CD4-positive, alpha-beta T cell (primary cell): ENCODE measurements around the gene TMEM44. TPM values are rescaled to one million over a fixed set of nuclear protein-coding genes. Genes with fewer than 3 reads are reported as not detected.

Source experiments
- ATAC-seq: fragments of 200-7000 bp; cut with Tn5 transposase; one replicate; pipeline ENCODE4 v1.10.0; 2022; ENCODE audit warnings: mild to moderate bottlenecking; ENCODE audit not compliant: poor library complexity
- CTCF ChIA-PET: fragments of 350-600 bp; sonication (Branson Sonifier 250); formaldehyde crosslinking; loops from one replicate; lab custom pipeline; 2021; ENCODE audit warnings: antibody characterized with exemption, inconsistent platforms; lab: Charles Lee
- POLR2A ChIA-PET: fragments of 350-600 bp; sonication (Branson Sonifier 250); formaldehyde crosslinking; loops from one replicate; lab custom pipeline; 2021; ENCODE audit warnings: antibody characterized with exemption, inconsistent platforms; lab: Charles Lee
- DNase-seq, 14 experiments: peaks; one replicate each; pipeline ENCODE4 v3.0.0-alpha.2; 2013 to 2020; ENCODE audit warnings: mixed read lengths in 2 of 14
- H3K27ac ChIP-seq, 2 donors: one replicate each; pipeline versions ENCODE4 v1.5.1 to v1.7.0; 2013; ENCODE audit warnings: low read length in 2 of 2, low read depth in 1 of 2, mild to moderate bottlenecking in 1 of 2
- H3K27me3 ChIP-seq, 2 experiments: 1 replicate in 1 of 2; 2 replicates in 1 of 2; pipeline versions ENCODE4 v1.6.1 to v1.7.0; 2013; ENCODE audit warnings: low read length in 2 of 2, control low read depth in 1 of 2, mild to moderate bottlenecking in 1 of 2, moderate library complexity in 1 of 2; ENCODE audit not compliant: insufficient read depth in 2 of 2, control insufficient read depth in 1 of 2
- H3K36me3 ChIP-seq: one replicate; pipeline ENCODE4 v1.6.1; 2013; ENCODE audit warnings: low read length, control low read depth; ENCODE audit not compliant: insufficient read depth
- H3K4me1 ChIP-seq: one replicate; pipeline ENCODE4 v1.6.1; 2013; ENCODE audit warnings: low read length, control low read depth; ENCODE audit not compliant: insufficient read depth
- H3K4me3 ChIP-seq: one replicate; pipeline ENCODE4 v1.5.1; 2013; ENCODE audit warnings: mild to moderate bottlenecking, low read length, moderate library complexity
- H3K9me3 ChIP-seq, 2 experiments: 1 replicate in 1 of 2; 2 replicates in 1 of 2; pipeline versions ENCODE4 v1.6.1 to v1.7.0; 2013; ENCODE audit warnings: low read length in 2 of 2, mild to moderate bottlenecking in 2 of 2, control low read depth in 1 of 2, moderate library complexity in 1 of 2; ENCODE audit not compliant: control insufficient read depth in 1 of 2, insufficient read depth in 1 of 2
- H3K27ac Mint-ChIP-seq: one replicate; pipeline ENCODE4 v1.8.0; 2020; ENCODE audit warnings: mixed read lengths
- H3K27me3 Mint-ChIP-seq: one replicate; pipeline ENCODE4 v1.8.0; 2021; ENCODE audit warnings: mixed read lengths
- H3K36me3 Mint-ChIP-seq: one replicate; pipeline ENCODE4 v1.8.0; 2021; ENCODE audit warnings: low read depth, mixed read lengths
- H3K4me1 Mint-ChIP-seq: one replicate; pipeline ENCODE4 v1.8.0; 2021; ENCODE audit warnings: low read depth, mixed read lengths
- H3K4me3 Mint-ChIP-seq: one replicate; pipeline ENCODE4 v1.8.0; 2020; ENCODE audit warnings: mild to moderate bottlenecking, mixed read lengths
- H3K9me3 Mint-ChIP-seq: one replicate; pipeline ENCODE4 v1.8.0; 2020; ENCODE audit warnings: mixed read lengths
- CTCF ChIP-seq: fragments of 200-600 bp; IDR thresholded peaks from one replicate; pipeline ENCODE4 v1.8.0; 2022; ENCODE audit warnings: antibody characterized with exemption, mild to moderate bottlenecking
- intact Hi-C, 2 experiments: fragments of 100-400 bp; cut with DNase I in 1 of 2; cut with micrococcal nuclease in 1 of 2; formaldehyde crosslinking; loops; one replicate each; pipeline versions ENCODE4 v1.15.1 to v1.9.0; 2023 to 2025; cut with DNase I, micrococcal nuclease
- total RNA-seq, 174 experiments: library from RNA in 2 of 174; stranded (reverse) in 2 of 174; gene quantifications; one replicate each; pipeline ENCODE4 v1.2.3 and lab custom pipeline; 2021 to 2026

The TMEM44 gene
- total RNA-seq, 2 experiments from 2014 or later = 0.98 to 1.1 TPM

GRCh38 chr3:194667363-194667762, 34.1 kb upstream of the TMEM44 start:
- TF ChIP-seq CTCF = no peak
- H3K4me1 Mint-ChIP-seq = peaks cover 36% of the 10 kb centered on the region
- no peaks in the 10 kb centered on the region for H3K9me3 Mint-ChIP-seq
- intact Hi-C loops = no loop called here
- Histone ChIP-seq H3K4me3 (no peak overlapping the region), H3K27me3 (no peaks in the 10 kb centered on the region), H3K9me3 (no peaks in the 10 kb centered on the region), H3K36me3 (peaks cover 49% of the 10 kb centered on the region), H3K27ac (no peak overlapping the region), H3K4me1 (peaks cover 8% of the 10 kb centered on the region)
- POLR2A ChIA-PET = no interaction called here
- H3K27ac Mint-ChIP-seq = no peak overlapping the region
- peaks cover 83% of the 10 kb centered on the region for H3K36me3 Mint-ChIP-seq
- no peak for DNase-seq
- no peak for ATAC-seq
- H3K4me3 Mint-ChIP-seq = no peak overlapping the region
- CTCF ChIA-PET = interaction anchor here (1.4 kb wide), 1 partner anchor 15 kb away, joined by 6 read pairs; no protein-coding TSS in a partner anchor
- H3K27me3 Mint-ChIP-seq = no peaks in the 10 kb centered on the region

- Histone ChIP-seq H3K9me3 (no peaks in the 10 kb centered on the region), H3K4me3 (no peak overlapping the region), H3K36me3 (peaks cover 70% of the 10 kb centered on the region), H3K27ac (no peak overlapping the region), H3K4me1 (peaks cover 8% of the 10 kb centered on the region), H3K27me3 (no peaks in the 10 kb centered on the region)
- DNase-seq = no peak
- TF ChIP-seq CTCF = no peak
- H3K4me1 Mint-ChIP-seq = peaks cover 36% of the 10 kb centered on the region
- H3K27ac Mint-ChIP-seq = no peak overlapping the region
- ChIA-PET POLR2A (no interaction called here), CTCF (no interaction called here)
- intact Hi-C loops = no loop called here
- no peak for ATAC-seq
- no peaks in the 10 kb centered on the region for H3K9me3 Mint-ChIP-seq
- H3K4me3 Mint-ChIP-seq = no peak overlapping the region
- peaks cover 89% of the 10 kb centered on the region for H3K36me3 Mint-ChIP-seq
- H3K27me3 Mint-ChIP-seq = no peaks in the 10 kb centered on the region
These were observed 31.6 kb upstream of the TMEM44 start for GRCh38 chr3:194664857-194665256.

- POLR2A ChIA-PET = interaction anchor here (1.3 kb wide), 1 partner anchor 10 kb away, joined by 7 read pairs; the partner anchor contains the start of gene LSG1
- peak overlapping the region; percentile 9 for H3K27ac Mint-ChIP-seq
These were observed 28.7 kb upstream of the TMEM44 start for GRCh38 chr3:194661946-194662345.

More at GRCh38 chr3:194661946-194662345, 28.7 kb upstream of the TMEM44 start:
- no peaks in the 10 kb centered on the region for H3K9me3 ChIP-seq
- Mint-ChIP-seq H3K36me3 (peaks cover 91% of the 10 kb centered on the region), H3K27me3 (no peaks in the 10 kb centered on the region), H3K4me3 (no peak overlapping the region), H3K9me3 (no peaks in the 10 kb centered on the region), H3K4me1 (peaks cover 22% of the 10 kb centered on the region)
- peaks cover 81% of the 10 kb centered on the region for H3K36me3 ChIP-seq
- no peak overlapping the region for H3K4me3 ChIP-seq
- CTCF ChIA-PET = interaction anchor here (1.3 kb wide), 1 partner anchor 10 kb away, joined by 5 read pairs; the partner anchor contains the start of gene LSG1
- ATAC-seq = no peak
- H3K27ac ChIP-seq = no peak overlapping the region
- TF ChIP-seq CTCF = no peak
- H3K27me3 ChIP-seq = no peaks in the 10 kb centered on the region
- no peak for DNase-seq
- peaks cover 8% of the 10 kb centered on the region for H3K4me1 ChIP-seq
- intact Hi-C loops = no loop called here
